HepG2 (cell line): Measurements from ENCODE around the gene C4BPA. TPM values are rescaled to one million over a fixed set of nuclear protein-coding genes. Genes with fewer than 3 reads are reported as not detected.

ENCODE experiments used
- AFF4 ChIP-seq: sonication (generic); formaldehyde crosslinking; IDR thresholded peaks from 2 replicates; pipeline ENCODE4 v1.4.0; 2020; ENCODE audit warnings: missing genetic modification reagents
- ATRX ChIP-seq: sonication (generic); formaldehyde crosslinking; IDR thresholded peaks from 2 replicates; pipeline ENCODE4 v1.4.0; 2020; ENCODE audit warnings: missing genetic modification reagents, borderline replicate concordance
- BCL3 ChIP-seq: sonication (generic); formaldehyde crosslinking; IDR thresholded peaks from 2 replicates; pipeline ENCODE4 v1.5.1; 2020; ENCODE audit warnings: mild to moderate bottlenecking, missing genetic modification reagents, moderate library complexity
- FOXC1 ChIP-seq: sonication (generic); formaldehyde crosslinking; IDR thresholded peaks from 2 replicates; pipeline ENCODE4 v1.8.0; 2022; ENCODE audit warnings: mild to moderate bottlenecking, missing genetic modification reagents, borderline replicate concordance
- HOXA7 ChIP-seq: sonication (generic); formaldehyde crosslinking; IDR thresholded peaks from 2 replicates; pipeline ENCODE4 v1.8.1; 2022; ENCODE audit warnings: mild to moderate bottlenecking, missing genetic modification reagents, moderate library complexity
- ISL2 ChIP-seq: sonication (generic); formaldehyde crosslinking; IDR thresholded peaks from 2 replicates; pipeline ENCODE4 v1.5.0; 2020; ENCODE audit warnings: missing genetic modification reagents
- MYPOP ChIP-seq: sonication (generic); formaldehyde crosslinking; IDR thresholded peaks from 2 replicates; pipeline ENCODE4 v1.8.1; 2023; ENCODE audit warnings: mild to moderate bottlenecking, moderate library complexity, missing genetic modification reagents
- PLRG1 ChIP-seq: fragments of 450-650 bp; conservative IDR thresholded peaks from 2 replicates; pipeline ENCODE4 v1.6.1; 2016
- RAD51 ChIP-seq: fragments of 450-650 bp; IDR thresholded peaks from 2 replicates; pipeline ENCODE4 v1.6.1; 2016; ENCODE audit warnings: borderline replicate concordance
- RFX3 ChIP-seq: IDR thresholded peaks from 2 replicates; pipeline ENCODE4 v1.6.1; 2016; ENCODE audit warnings: missing biosample characterization, missing genetic modification reagents
- SALL2 ChIP-seq: sonication (generic); formaldehyde crosslinking; IDR thresholded peaks from 2 replicates; pipeline ENCODE4 v1.8.1; 2023; ENCODE audit warnings: mild to moderate bottlenecking, missing genetic modification reagents, inconsistent platforms
- SAP130 ChIP-seq: IDR thresholded peaks from 2 replicates; pipeline ENCODE4 v1.6.1; 2016; ENCODE audit warnings: low read depth
- ZC3H13 ChIP-seq: sonication (generic); formaldehyde crosslinking; IDR thresholded peaks from 2 replicates; pipeline ENCODE4 v1.8.1; 2023; ENCODE audit warnings: mild to moderate bottlenecking, missing genetic modification reagents, moderate library complexity
- ZFP82 ChIP-seq: sonication (generic); formaldehyde crosslinking; IDR thresholded peaks from 2 replicates; pipeline ENCODE4 v1.5.1; 2020; ENCODE audit warnings: mild to moderate bottlenecking, missing genetic modification reagents, borderline replicate concordance
- ZKSCAN5 ChIP-seq: sonication (generic); formaldehyde crosslinking; IDR thresholded peaks from 2 replicates; pipeline ENCODE4 v1.5.1; 2020; ENCODE audit warnings: mild to moderate bottlenecking, missing genetic modification reagents
- ZNF20 ChIP-seq: sonication (generic); formaldehyde crosslinking; IDR thresholded peaks from 2 replicates; pipeline ENCODE4 v1.4.0; 2020; ENCODE audit warnings: mild to moderate bottlenecking, moderate library complexity, missing genetic modification reagents
- ZNF205 ChIP-seq: IDR thresholded peaks from 2 replicates; pipeline ENCODE4 v1.6.1; 2018; ENCODE audit warnings: missing biosample characterization, missing genetic modification reagents
- ZNF232 ChIP-seq: sonication (generic); formaldehyde crosslinking; IDR thresholded peaks from 2 replicates; pipeline ENCODE4 v1.4.0; 2020; ENCODE audit warnings: missing genetic modification reagents, borderline replicate concordance
- ZNF260 ChIP-seq: sonication (generic); formaldehyde crosslinking; IDR thresholded peaks from 2 replicates; pipeline ENCODE4 v1.4.0; 2020; ENCODE audit warnings: missing genetic modification reagents, low read depth, mild to moderate bottlenecking, borderline replicate concordance
- ZNF350 ChIP-seq: sonication (generic); formaldehyde crosslinking; IDR thresholded peaks from 2 replicates; pipeline ENCODE4 v1.4.0; 2020; ENCODE audit warnings: mild to moderate bottlenecking, low read depth, missing genetic modification reagents, borderline replicate concordance
- ZNF451 ChIP-seq: sonication (generic); formaldehyde crosslinking; IDR thresholded peaks from 2 replicates; pipeline ENCODE4 v1.5.0; 2020; ENCODE audit warnings: mild to moderate bottlenecking, missing genetic modification reagents
- ZNF468 ChIP-seq: sonication (generic); formaldehyde crosslinking; IDR thresholded peaks from 2 replicates; pipeline ENCODE4 v1.8.0; 2022; ENCODE audit warnings: mild to moderate bottlenecking, moderate library complexity, missing genetic modification reagents
- ZNF674 ChIP-seq: sonication (generic); formaldehyde crosslinking; IDR thresholded peaks from 2 replicates; pipeline ENCODE4 v1.5.0; 2020; ENCODE audit warnings: low read depth, mild to moderate bottlenecking, missing genetic modification reagents
- ZSCAN31 ChIP-seq: sonication (generic); formaldehyde crosslinking; IDR thresholded peaks from 2 replicates; pipeline ENCODE4 v1.5.0; 2020; ENCODE audit warnings: low read depth, mild to moderate bottlenecking, missing genetic modification reagents
- polyA plus RNA-seq, 8 experiments: library from polyadenylated mRNA; depleted of rRNA in 3 of 8; stranded (reverse) in 7 of 8; unstranded in 1 of 8; fragments of >200 nt; fragmentation: Illumina TruSeq in 4 of 8; extraction: Trizol in 4 of 8; gene quantifications; 2 replicates each; pipeline versions ENCODE4 v1.2.1 to v1.2.3, GENCODE V29; 2011 to 2016; ENCODE audit warnings: low read depth in 4 of 8, missing spikeins in 1 of 8, mixed read lengths in 1 of 8; ENCODE audit not compliant: insufficient read depth in 1 of 8
- total RNA-seq, 5 experiments: library from RNA; depleted of rRNA; stranded (reverse); fragments of >200 nt; fragmentation: Illumina TruSeq; extraction: Trizol; gene quantifications; 2 replicates each; pipeline ENCODE4 v1.2.3, GENCODE V29; 2016; ENCODE audit warnings: low read depth in 1 of 5

C4BPA gene
- total and polyA plus RNA-seq, 2 of the 13 experiments (the other 11 are each of a cell fraction or from before 2014, with no cell fraction given) = 32.1 to 60.1 TPM

- TF ChIP-seq BCL3 (peak; percentile 69; the same call in 1 of the 2 replicates), AFF4 (CRISPR knock-in tag) (0 out of 2 replicates have a peak, but pooled peaks have one; percentile 52), ZNF205 (peak; percentile 46; the same call in 1 of the 2 replicates), ZNF674 (CRISPR knock-in tag) (no peak), ZFP82 (CRISPR knock-in tag) (no peak), ZNF468 (CRISPR knock-in tag) (no peak), ZNF350 (CRISPR knock-in tag) (0 out of 2 replicates have a peak, but pooled peaks have one; percentile 31), ZNF232 (CRISPR knock-in tag) (peak; percentile 36; the same call in 1 of the 2 replicates), ZC3H13 (no peak), MYPOP (CRISPR knock-in tag) (no peak), ISL2 (CRISPR knock-in tag) (peak; percentile 91), ZNF20 (CRISPR knock-in tag) (no peak), ZSCAN31 (0 out of 2 replicates have a peak, but pooled peaks have one; percentile 53), ZNF260 (CRISPR knock-in tag) (no peak), SALL2 (CRISPR knock-in tag) (no peak), RFX3 (CRISPR knock-in tag) (no peak; the same call in 1 of the 2 replicates), ZNF451 (no peak), PLRG1 (no peak), SAP130 (CRISPR knock-in tag) (peak; percentile 95), ZKSCAN5 (no peak), ATRX (CRISPR knock-in tag) (no peak), RAD51 (no peak), HOXA7 (CRISPR knock-in tag) (no peak), FOXC1 (no peak; the same call in 1 of the 2 replicates)
Measured at GRCh38 chr1:207088701-207089626, 15.1 kb upstream of the C4BPA start, which contains the start of gene C4BPB (continued).
